NCI-H2227 treated with DMSO at 0.1 percent for 48 hours (cell line): ENCODE measurements around the gene ZNF366.
"Not testable (repeated sequence)": the region's sequence is repeated elsewhere in the genome, so short reads cannot be mapped to it uniquely, and the experiment has no call there.

Experiments
- DNase-seq: peaks from one replicate; lab custom pipeline; 2025; lab: John Stamatoyannopoulos, UW

ZNF366 gene

GRCh38 chr5:72404771-72405170 is 102.4 kb downstream of the ZNF366 start:
- DNase-seq, result not testable (repeated sequence)

GRCh38 chr5:72402959-72403628 is 104.1 kb downstream of the ZNF366 start:
- DNase-seq, result no peak

- DNase-seq, result no peak
Measured at GRCh38 chr5:72402381-72402890, 104.8 kb downstream of the ZNF366 start.

GRCh38 chr5:72400950-72401349 is 106.3 kb downstream of the ZNF366 start:
- no peak for DNase-seq

- no peak for DNase-seq
Measured at GRCh38 chr5:72397836-72398235, 109.4 kb downstream of the ZNF366 start.

GRCh38 chr5:72394688-72395087 is 112.5 kb downstream of the ZNF366 start:
- no peak for DNase-seq

- DNase-seq, result no peak
Measured at GRCh38 chr5:72393052-72393451, 114.2 kb downstream of the ZNF366 start.
